Gastrocnemius medialis (tissue), 4 donors: Measurements from ENCODE around the gene SIKE1. TPM values are rescaled to one million over a fixed set of nuclear protein-coding genes. Genes with fewer than 3 reads are reported as not detected.
"Not testable (repeated sequence)": the region's sequence is repeated elsewhere in the genome, so short reads cannot be mapped to it uniquely, and the experiment has no call there.

ENCODE experiments used
- ATAC-seq, 2 donors: fragments of 150-250 bp; one replicate each; pipeline ENCODE4 v1.9.1; 2016
- DNase-seq, 2 donors: peaks; one replicate each; pipeline ENCODE4 v3.0.0-alpha.2; 2019
- H3K27ac ChIP-seq, 4 donors: fragments of 200-600 bp; sonication (generic); 1 replicate in 1 of 4; 2 replicates in 3 of 4; pipeline ENCODE4 v1.5.1; 2016 to 2018; ENCODE audit warnings: mild to moderate bottlenecking in 2 of 4, moderate library complexity in 1 of 4
- H3K27me3 ChIP-seq, 3 donors: fragments of 200-600 bp; sonication (generic) in 2 of 3; 1 replicate in 1 of 3; 2 replicates in 2 of 3; pipeline versions ENCODE4 v1.5.1 to v1.6.0; 2016 to 2019; ENCODE audit warnings: mild to moderate bottlenecking in 1 of 3, moderate library complexity in 1 of 3
- H3K36me3 ChIP-seq, 2 donors: fragments of 200-600 bp; sonication (generic) in 1 of 2; one replicate each; pipeline ENCODE4 v1.5.1; 2017 to 2018
- H3K4me1 ChIP-seq, 2 donors: fragments of 200-600 bp; sonication (generic) in 1 of 2; one replicate each; pipeline ENCODE4 v1.5.1; 2016 to 2017; ENCODE audit warnings: mild to moderate bottlenecking in 2 of 2
- H3K4me3 ChIP-seq, 4 donors: fragments of 200-600 bp; sonication (generic) in 3 of 4; 1 replicate in 1 of 4; 2 replicates in 3 of 4; pipeline ENCODE4 v1.5.1; 2016 to 2019; ENCODE audit warnings: mild to moderate bottlenecking in 2 of 4
- H3K9me3 ChIP-seq, 3 donors: fragments of 200-600 bp; sonication (generic) in 2 of 3; 1 replicate in 1 of 3; 2 replicates in 2 of 3; pipeline ENCODE4 v1.5.1; 2016 to 2019
- CTCF ChIP-seq, 5 experiments: fragments of 450-650 bp in 3 of 5; fragments of 200-600 bp in 2 of 5; sonication (generic) in 2 of 5; IDR thresholded peaks in 4 of 5; conservative IDR thresholded peaks in 1 of 5; 1 replicate in 4 of 5; 2 replicates in 1 of 5; pipeline ENCODE4 v1.5.1; 2016 to 2019; ENCODE audit warnings: antibody characterized with exemption in 5 of 5, mild to moderate bottlenecking in 3 of 5, moderate library complexity in 3 of 5
- POLR2A ChIP-seq, 2 donors: fragments of 450-650 bp; IDR thresholded peaks; one replicate each; pipeline ENCODE4 v1.6.1; 2017; ENCODE audit warnings: antibody characterized with exemption in 2 of 2, mild to moderate bottlenecking in 2 of 2, moderate library complexity in 2 of 2
- in situ Hi-C, 4 donors: fragments of 200-750 bp; cut with MboI; loops; one replicate each; pipeline versions ENCODE4 v1.15.0 to v1.8.0; 2017; ENCODE audit warnings: low sequenced_read_pairs in 4 of 4
- intact Hi-C: fragments of 100-400 bp; cut with DNase I; formaldehyde crosslinking; loops from one replicate; pipeline ENCODE4 v1.15.1; 2023; ENCODE audit warnings: low total_unique reads
- total RNA-seq, 4 donors: library from RNA; depleted of rRNA; stranded (reverse); fragments of >200 nt; gene quantifications; one replicate each; pipeline versions ENCODE4 v1.1.0 to v1.2.3, GENCODE V29; 2016

The SIKE1 gene
- 10 to 100 TPM; 25.7 to 37.8 (median 36.3) TPM for total RNA-seq

DNA sequence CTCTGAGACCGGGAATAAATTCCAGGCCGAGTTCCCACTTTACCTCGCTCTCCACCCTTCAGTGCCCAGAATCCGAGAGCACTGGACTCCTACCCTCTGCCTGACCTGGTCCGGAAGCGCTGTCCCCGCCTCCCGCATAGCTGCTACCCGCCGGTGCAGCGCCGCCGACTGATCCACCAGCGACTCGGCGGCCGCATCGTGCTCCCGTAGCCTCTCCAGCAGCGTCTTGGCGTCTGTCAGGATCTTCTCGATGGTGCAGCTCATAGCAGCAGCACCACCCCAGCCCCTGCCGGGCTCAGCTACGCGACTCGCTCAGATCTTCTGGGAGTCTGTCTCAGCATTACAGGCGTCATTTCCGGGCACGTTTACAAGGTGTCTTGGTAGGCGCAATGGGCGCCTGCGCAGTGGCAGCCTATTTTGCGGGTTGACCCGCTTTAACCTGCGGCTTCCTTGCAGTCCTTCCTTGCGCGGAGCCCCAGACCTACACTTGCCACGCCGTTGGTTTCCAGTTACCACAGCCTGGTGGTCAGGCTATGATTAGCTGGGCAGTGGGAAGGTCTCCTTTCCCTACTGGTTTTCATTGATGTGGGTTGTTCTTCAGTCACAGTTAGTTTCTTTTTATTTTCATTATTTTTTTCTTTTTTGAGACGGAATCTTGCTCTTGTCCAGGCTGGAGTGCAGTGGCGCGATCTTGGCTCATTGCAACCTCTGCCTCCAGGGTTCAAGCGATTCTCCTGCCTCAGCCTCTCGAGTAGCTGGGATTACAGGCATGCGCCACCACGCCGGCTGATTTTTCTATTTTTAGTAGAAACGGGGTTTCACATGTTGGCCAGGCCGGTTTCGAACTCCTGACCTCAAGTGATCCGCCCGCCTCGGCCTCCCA lies at the start of gene SIKE1:
SIKE1 (minus strand) TSS at position 342 of the 883 bp plus-strand sequence; CDS start at position 264, 78 bp downstream.
- peak; percentile 89 to 97 for DNase-seq
- intact Hi-C loops, result loop anchor here (5.0 to 10.0 kb wide), 2 partner anchors 433 to 1706 kb away; partner anchors contain the start of gene LRIG2
- in situ Hi-C loops, result no loop called here
- Histone ChIP-seq H3K27me3 (no peaks in the 10 kb centered on the region), H3K4me1 (peaks cover 21 to 25% of the 10 kb centered on the region in 2 donors), H3K27ac (peak within 1 kb of the TSS; percentile 92 to 97 (median 94)), H3K9me3 (no peaks in the 10 kb centered on the region), H3K36me3 (peaks cover 0 to 16% of the 10 kb centered on the region in 2 donors), H3K4me3 (peak within 1 kb of the TSS; percentile 72 to 89 (median 86))
- TF ChIP-seq CTCF (IDR thresholded peaks at IDR 0.05 in 4 of 5, conservative IDR thresholded peaks at IDR 0.05 in 1 of 5) (peak in 3 of 5 experiments; percentile 12 to 29 (median 20)), POLR2A (IDR thresholded peaks at IDR 0.05) (peak; percentile 90 to 93)
- peak; percentile 98 to 99 for ATAC-seq

GRCh38 chr1:114830075-114830474 lies 49.6 kb upstream of the SIKE1 start:
- intact Hi-C loops, in situ Hi-C loops: not testable (repeated sequence)

DNA sequence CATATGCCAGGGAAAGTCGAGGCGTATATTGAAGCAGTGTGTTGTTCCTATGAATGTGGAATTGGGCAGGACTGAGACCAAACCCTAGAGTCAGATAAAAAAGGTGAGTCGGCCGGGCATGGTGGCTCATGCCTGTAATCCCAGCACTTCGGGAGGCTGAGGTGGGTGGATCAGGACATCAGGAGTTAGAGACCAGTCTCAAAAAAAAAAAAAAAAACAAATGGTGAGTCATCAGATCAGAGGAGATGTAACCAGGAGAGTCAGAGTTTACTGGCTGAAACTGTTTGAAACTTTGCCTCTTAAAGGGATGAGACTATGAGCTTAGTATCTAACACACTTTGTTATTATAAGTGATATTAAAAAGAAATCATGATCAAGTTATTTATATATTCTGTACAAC lies 47.8 kb upstream of the SIKE1 start:
- H3K27me3 ChIP-seq, result no peaks in the 10 kb centered on the region
- DNase-seq, result no peak
- no peaks in the 10 kb centered on the region for H3K9me3 ChIP-seq
- H3K27ac ChIP-seq, result no peak overlapping the region
- no peak overlapping the region for H3K4me3 ChIP-seq
- no peaks in the 10 kb centered on the region for H3K36me3 ChIP-seq
- in situ Hi-C loops (no loop called here), intact Hi-C loops (no loop called here)
- H3K4me1 ChIP-seq, result no peaks in the 10 kb centered on the region
- ATAC-seq, result no peak
- TF ChIP-seq CTCF (IDR thresholded peaks at IDR 0.05 in 4 of 5, conservative IDR thresholded peaks at IDR 0.05 in 1 of 5), result no peak
- no peak for TF ChIP-seq POLR2A (IDR thresholded peaks at IDR 0.05)

More at GRCh38 chr1:114830075-114830474, 49.6 kb upstream of the SIKE1 start:
- H3K9me3 ChIP-seq, DNase-seq, H3K36me3 ChIP-seq, H3K4me3 ChIP-seq, ATAC-seq, H3K4me1 ChIP-seq, H3K27me3 ChIP-seq, H3K27ac ChIP-seq: not testable (repeated sequence)

- Histone ChIP-seq H3K4me1 (no peaks in the 10 kb centered on the region), H3K36me3 (no peaks in the 10 kb centered on the region), H3K4me3 (no peak overlapping the region), H3K9me3 (no peaks in the 10 kb centered on the region), H3K27ac (no peak overlapping the region), H3K27me3 (no peaks in the 10 kb centered on the region)
- DNase-seq (no peak), ATAC-seq (no peak)
- intact Hi-C loops, result no loop called here
- no peak for TF ChIP-seq POLR2A (IDR thresholded peaks at IDR 0.05)
- no peak for TF ChIP-seq CTCF (IDR thresholded peaks at IDR 0.05 in 4 of 5, conservative IDR thresholded peaks at IDR 0.05 in 1 of 5)
- in situ Hi-C loops, result no loop called here
These were observed 41.5 kb upstream of the SIKE1 start for GRCh38 chr1:114821978-114822377.

GRCh38 chr1:114820392-114820791 lies 39.9 kb upstream of the SIKE1 start:
- no peak for ATAC-seq
- H3K27me3 ChIP-seq, result no peaks in the 10 kb centered on the region
- in situ Hi-C loops (no loop called here), intact Hi-C loops (no loop called here)
- no peak overlapping the region for H3K4me3 ChIP-seq
- DNase-seq, result no peak
- no peaks in the 10 kb centered on the region for H3K4me1 ChIP-seq
- no peaks in the 10 kb centered on the region for H3K9me3 ChIP-seq
- H3K36me3 ChIP-seq, result no peaks in the 10 kb centered on the region
- H3K27ac ChIP-seq, result no peak overlapping the region
- TF ChIP-seq POLR2A (IDR thresholded peaks at IDR 0.05) (no peak), CTCF (IDR thresholded peaks at IDR 0.05 in 4 of 5, conservative IDR thresholded peaks at IDR 0.05 in 1 of 5) (no peak)
